Stimulated activated CD8-positive, alpha-beta memory T cell treated with anti-CD3 and anti-CD28 coated beads, Interleukin-7, amount 100 ng/mL, for 48 hours (primary cell): ENCODE results near the gene FKTN.

Experiments used
- DNase-seq, 2 donors: peaks; one replicate each; pipeline ENCODE4 v3.0.0-alpha.2; 2020; ENCODE audit warnings: low read depth in 1 of 2; ENCODE audit errors: extremely low read depth in 1 of 2

The FKTN gene

GRCh38 chr9:105632807-105633206 lies 74.9 kb downstream of the FKTN start:
- no peak for DNase-seq

- no peak for DNase-seq
These were observed 75.5 kb downstream of the FKTN start for GRCh38 chr9:105633411-105633810.

- DNase-seq, result no peak
These were observed 78.4 kb downstream of the FKTN start for GRCh38 chr9:105636331-105636730.

- no peak for DNase-seq
These were observed 80.0 kb downstream of the FKTN start for GRCh38 chr9:105637787-105638395.

GRCh38 chr9:105639936-105640335 lies 82.0 kb downstream of the FKTN start:
- no peak for DNase-seq

- DNase-seq, result no peak
These were observed 85.9 kb downstream of the FKTN start for GRCh38 chr9:105643795-105644194.

- DNase-seq, result no peak
These were observed 89.1 kb downstream of the FKTN start for GRCh38 chr9:105646879-105647594.

GRCh38 chr9:105647595-105648349 lies 89.8 kb downstream of the FKTN start:
- DNase-seq, result no peak

- no peak for DNase-seq
These were observed 93.9 kb downstream of the FKTN start for GRCh38 chr9:105651806-105652205.

GRCh38 chr9:105656131-105656921 lies 98.4 kb downstream of the FKTN start:
- no peak for DNase-seq

- no peak for DNase-seq
These were observed 100.4 kb downstream of the FKTN start for GRCh38 chr9:105658351-105658750.

GRCh38 chr9:105661011-105661410 lies 103.1 kb downstream of the FKTN start:
- no peak for DNase-seq

- DNase-seq, result no peak
These were observed 104.5 kb downstream of the FKTN start, which contains the start of gene TAL2 for GRCh38 chr9:105662184-105663104. TAL2 (plus strand) TSS chr9:105662457; CDS start chr9:105662497, 40 bp downstream.

- DNase-seq, result no peak
These were observed 106.0 kb downstream of the FKTN start for GRCh38 chr9:105663914-105664313.

GRCh38 chr9:105667867-105668266 lies 109.9 kb downstream of the FKTN start:
- DNase-seq, result no peak

GRCh38 chr9:105670315-105670714 lies 112.4 kb downstream of the FKTN start:
- DNase-seq, result no peak

GRCh38 chr9:105670775-105671174 lies 112.8 kb downstream of the FKTN start:
- DNase-seq, result no peak

- DNase-seq, result no peak
These were observed 114.8 kb downstream of the FKTN start for GRCh38 chr9:105672711-105673234.

- no peak for DNase-seq
These were observed 116.0 kb downstream of the FKTN start for GRCh38 chr9:105673850-105674387.
